DMS79 treated with DMSO at 0.1 percent for 48 hours (cell line): ENCODE results near the gene GBX1.

Source experiments
- DNase-seq: peaks from one replicate; lab custom pipeline; 2025; lab: John Stamatoyannopoulos, UW

GBX1 gene

DNA sequence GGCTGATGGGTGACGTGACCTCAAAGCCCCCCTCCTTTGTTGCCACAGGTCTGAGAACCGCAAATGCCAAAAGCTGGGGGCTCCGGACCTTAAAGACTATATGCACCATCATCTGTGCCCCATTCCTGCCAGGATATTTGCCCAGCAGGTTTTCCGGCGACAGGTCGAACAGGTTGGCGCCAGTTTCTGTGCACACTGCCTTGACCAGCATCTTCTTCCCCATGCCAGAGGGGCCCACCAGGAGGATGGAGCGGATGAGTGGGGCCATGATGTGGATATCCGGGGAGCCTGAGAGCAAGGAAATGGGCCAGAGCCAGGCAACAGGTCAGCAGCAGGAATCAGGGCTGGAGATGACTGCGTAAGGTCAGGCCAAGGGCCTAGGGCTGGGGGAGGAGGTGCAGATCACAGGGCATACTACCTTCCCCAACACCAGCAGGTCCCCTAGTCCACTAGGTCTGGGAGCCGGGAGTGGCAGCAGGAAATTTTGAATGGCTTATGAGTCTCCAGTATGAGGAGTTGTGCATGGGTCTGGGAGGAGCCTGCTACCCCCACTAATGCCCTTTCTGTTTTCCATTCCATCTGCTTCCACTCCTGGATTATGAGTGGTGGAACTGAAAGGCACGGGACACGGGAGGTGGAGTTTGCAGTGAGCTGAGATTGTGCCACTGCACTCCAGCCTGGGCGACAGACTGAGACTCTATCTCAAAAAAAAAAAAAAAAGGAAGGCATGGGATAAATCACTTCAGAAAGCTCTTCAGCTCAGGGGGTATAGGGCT is 25.9 kb upstream of the GBX1 start:
- no peak for DNase-seq

DNA sequence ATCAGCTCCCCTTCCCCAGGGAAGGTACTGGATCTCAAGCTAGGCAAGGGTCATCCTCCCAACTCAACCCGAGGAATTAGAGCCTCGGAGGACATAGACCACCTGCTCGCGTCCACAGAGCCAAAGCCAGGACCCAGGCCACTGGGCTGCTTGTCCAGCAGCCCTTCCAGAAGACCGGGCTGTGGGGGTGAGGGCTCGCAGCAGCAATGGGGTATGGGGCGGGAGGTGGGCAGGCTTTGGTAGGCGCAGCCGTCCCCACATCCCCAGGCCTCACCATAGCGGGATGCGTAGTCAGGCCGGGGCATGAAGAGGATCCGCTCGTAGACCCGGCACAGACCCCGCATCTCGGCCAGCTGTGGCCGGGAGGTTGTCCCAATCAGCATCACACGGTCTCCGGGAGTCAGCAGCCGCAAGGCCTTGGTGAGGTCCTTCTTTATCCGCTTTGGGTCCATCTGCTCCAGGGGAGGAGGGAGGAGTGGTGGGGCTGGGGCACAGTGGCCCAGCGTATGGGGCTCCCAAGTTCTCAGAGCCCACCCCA is 24.6 kb upstream of the GBX1 start:
- no peak for DNase-seq

DNA sequence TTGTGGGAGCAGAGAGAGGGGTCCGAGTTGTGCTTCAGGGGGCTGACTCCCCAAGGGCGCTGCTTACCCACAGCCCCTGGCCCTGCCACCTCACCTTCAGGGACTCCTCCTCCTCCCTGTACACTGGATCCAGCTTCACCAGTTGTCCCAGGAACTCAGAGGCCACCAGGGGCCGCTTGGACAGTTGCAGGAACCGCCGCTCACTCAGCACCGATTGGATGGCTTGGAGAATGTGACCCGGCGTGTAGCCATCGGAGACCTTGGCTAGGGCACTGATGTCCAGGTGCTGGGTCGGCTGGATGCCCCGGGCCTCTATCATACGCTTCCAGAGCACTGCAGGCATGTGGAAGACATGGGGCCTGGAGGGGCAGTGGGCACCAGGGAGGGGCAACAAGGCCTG is 24.1 kb upstream of the GBX1 start:
- DNase-seq, result no peak

DNA sequence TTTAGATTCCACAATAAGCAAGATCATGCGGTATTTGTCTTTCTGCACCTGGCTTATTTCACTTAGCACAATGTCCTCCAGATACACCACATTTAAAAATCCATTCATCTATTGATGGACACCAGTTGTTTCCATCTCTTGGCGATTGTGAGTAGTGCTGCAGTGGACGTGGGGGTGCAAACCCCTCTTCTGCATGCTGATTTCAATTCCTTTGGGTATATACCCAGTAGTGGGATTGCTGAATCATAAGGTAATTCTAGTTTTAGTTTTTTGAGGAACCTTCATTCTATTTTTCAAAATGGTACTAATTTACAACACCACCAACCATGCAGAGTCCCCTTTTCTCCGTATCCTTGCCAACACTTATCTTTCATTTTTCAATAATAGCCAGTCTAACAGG is 21.5 kb upstream of the GBX1 start:
- DNase-seq, result no peak

- DNase-seq, result no peak
These were observed 20.7 kb upstream of the GBX1 start for GRCh38 chr7:151188252-151188542.

DNA sequence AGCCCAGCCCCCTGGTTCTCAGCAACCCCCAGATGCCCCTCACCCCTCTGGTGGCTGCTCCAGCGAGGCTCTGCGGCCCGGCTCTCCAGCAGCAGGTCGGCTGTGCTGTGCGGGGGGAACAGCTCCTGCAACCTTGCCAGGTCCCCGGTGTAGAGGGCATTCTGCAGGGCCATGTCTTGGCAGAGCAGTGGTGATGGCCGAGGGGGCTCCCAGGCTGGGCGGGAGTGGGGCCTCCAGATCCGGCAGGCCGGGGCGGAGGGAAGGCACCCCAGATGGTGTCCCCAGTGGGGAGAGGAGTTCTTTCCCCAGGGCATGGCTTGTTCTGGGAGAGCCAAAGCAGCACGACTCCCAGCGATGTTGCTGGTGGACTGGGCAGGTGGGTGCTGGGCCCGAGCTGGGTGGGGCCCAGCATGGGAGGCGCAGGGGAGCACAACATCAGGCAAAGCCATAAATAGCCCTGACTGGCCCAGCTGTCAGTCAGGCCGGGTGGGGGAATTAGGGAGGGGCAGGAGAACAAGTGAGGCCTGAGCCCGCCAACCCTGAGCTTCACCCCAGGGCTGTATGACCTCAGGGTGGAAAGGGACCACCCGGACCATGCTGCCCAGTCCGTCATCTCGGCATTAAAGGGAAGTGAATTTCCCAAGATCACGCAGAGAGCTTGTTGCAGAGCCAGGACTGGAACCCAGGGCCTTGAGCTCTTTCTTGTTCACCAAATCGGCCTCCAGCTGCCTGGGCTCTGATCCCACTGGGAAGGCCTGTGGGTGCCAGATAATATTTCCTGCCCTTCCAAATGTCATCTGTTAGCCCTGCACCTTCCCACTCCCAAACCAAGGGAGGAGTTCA is 20.1 kb upstream of the GBX1 start:
- DNase-seq, result no peak

DNA sequence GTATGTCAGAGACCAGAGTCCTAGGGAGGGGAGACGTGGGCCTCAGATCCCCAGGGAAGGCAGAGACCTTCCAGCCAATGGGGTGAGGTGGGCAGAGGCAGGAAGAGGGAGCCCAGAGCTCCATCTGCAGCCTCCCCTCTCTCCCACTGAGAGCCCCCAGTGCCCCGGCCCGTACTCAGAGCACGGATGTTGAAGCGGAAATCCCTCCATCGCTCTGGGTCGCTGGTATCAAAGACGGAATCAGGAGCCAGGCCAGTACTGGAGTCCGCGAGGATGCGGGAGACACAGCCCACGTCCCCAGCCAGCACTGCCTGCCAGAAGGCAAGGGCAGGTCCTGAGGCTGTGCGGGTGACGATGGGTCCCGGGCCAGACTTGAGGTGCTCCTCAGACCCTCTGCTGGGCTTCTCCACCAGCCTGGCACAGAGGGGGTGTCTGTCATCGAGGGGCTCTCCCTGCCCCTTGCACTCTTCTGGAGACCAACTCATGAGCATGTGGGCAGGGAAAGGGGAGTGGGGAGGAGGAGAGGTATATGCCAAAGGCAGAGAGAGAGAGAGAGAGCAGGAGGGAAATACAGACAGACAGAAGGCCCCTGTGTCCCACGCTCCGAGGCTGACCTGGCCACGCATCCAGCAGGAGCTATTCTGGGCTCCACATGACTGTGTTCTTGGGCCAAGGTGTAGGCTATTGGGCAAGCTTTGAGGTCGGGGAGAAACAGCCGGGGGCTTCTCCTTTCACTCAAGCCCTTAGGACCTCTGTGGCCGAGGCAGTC is 19.3 kb upstream of the GBX1 start, which contains the start of gene ASB10:
Gene ASB10 (minus strand): TSS at position 611 of the 769 bp plus-strand sequence. CDS start 120 bp downstream, at position 491.
- DNase-seq, result no peak

DNA sequence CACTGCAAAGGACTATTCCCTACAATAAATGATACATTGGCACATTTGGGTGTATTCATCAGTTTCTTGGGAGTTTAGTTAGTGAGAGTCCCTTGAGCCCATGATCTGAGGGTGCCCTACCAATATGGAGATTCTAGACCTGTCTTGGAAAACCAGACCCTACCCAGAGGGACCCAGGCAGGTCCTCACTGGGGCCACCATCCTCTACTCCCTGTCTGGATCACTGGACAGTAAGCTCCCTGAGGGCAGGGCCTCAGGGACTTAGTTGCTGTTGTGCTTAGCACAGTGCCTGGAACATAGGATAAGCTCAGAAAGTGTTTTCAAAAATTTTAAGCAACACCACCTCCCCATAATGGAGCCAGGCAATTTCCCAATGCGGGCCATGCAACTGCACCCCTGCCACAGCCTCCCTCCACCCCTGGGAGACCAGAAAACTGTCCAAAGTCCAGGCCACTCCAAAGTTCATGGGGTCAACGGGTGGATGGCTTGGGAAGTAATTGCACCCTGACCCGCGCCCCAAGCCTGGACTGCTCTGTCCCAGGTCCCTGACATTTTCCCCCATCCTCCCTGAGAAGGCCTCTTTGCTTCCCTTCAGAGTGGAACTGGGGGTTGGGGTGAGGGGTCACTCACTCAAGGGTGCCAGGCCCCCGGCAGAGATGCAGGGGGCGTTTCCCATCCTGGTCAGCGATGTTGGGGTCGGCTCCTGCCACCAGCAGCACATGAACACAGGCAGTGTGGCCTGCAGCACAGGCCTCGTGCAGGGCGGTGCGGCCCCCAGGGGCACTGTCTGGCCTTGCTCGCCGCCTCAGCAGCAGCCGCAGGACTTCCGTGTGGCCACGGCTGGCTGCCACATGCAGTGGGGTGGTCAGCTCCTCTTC is 18.5 kb upstream of the GBX1 start:
- DNase-seq, result no peak

GRCh38 chr7:151181011-151181431 is 13.5 kb upstream of the GBX1 start:
- no peak for DNase-seq

- DNase-seq, result no peak
These were observed 12.5 kb upstream of the GBX1 start for GRCh38 chr7:151179946-151180345.

DNA sequence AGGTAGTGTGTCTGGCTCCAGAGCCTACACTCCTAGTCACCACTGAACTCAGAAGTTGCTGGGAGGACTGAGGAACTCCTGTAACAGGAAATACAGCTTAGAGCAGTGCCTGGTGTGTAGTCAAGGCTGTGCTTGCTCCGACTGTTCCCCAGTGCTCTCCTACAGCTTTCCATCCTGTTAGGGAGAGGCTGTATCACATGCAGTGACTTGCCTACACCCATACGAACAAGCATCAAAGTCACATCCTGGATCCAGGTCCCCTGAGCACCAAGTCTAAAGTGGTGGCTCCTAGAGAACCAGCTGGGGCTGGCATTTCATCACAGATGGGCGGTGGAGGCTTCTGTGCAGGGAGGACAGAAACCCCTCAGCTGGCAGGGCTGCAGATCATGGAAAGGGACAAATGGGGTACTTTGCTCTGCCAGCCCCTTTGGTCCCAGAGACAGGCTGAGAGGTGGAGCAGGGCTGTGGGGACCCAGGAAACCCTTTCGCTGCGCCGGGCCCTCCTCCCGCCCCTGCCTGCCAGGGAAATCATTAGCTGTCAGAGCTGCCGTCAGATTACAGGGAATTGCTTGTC is 11.9 kb upstream of the GBX1 start:
- no peak for DNase-seq

GRCh38 chr7:151178831-151179230 is 11.3 kb upstream of the GBX1 start:
- no peak for DNase-seq

DNA sequence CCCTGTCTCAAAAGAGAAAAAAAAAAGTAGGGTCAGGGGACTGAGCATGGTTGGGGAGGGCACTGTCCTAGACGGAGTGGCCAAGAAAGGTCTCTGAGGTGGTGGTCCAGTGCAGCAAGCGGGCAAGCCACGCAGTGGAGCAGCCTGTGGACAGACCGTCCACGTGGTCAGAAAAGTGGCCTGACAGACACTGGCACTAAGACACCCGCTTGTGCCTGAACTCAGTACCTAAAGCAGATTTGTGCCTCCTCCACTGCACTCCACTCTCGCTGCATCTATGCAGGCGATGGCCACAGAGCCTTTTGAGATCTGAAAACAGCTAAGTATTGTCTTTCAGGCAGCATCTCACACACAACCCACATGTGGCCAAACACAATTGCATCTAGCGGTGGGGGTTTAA is 10.7 kb upstream of the GBX1 start:
- no peak for DNase-seq

DNA sequence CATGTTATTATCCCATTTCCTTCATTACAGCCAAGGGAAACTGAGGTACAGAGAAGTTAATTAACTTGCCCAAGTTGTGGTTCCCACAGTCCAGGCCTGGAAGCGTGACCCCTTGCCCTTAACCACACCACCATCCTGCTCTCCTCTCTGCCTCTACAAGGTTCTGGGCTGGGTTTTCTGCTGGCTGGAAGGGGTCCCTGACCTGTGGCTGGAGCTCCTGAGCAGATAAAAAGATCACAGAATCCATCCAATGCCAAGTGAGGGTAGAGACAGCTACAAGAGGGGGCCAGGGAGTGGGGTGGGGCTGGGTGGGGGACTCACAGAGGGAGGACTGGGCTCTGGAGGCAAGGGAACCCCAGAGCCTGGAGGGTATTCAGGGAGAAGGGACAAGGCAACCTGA is 9.8 kb upstream of the GBX1 start:
- no peak for DNase-seq

DNA sequence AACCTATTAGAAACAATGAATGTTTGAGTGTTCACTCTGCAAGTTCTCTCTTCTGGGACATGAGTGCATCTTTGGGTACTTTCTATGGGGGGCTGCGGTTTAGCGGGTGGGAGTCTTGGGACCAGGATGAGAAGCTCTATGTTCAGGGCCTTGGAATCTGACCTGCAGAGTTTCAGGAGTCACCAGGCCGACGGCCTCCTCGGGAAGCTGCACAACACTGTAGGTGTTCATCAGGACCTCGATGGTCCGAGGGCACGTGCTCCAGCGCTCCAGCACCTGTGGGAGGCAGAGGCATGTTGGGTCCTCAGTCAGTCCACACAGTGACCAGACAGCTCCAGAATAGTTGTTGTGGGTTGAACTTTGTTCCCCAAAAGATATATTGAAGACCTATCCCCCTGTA is 8.9 kb upstream of the GBX1 start:
- no peak for DNase-seq

DNA sequence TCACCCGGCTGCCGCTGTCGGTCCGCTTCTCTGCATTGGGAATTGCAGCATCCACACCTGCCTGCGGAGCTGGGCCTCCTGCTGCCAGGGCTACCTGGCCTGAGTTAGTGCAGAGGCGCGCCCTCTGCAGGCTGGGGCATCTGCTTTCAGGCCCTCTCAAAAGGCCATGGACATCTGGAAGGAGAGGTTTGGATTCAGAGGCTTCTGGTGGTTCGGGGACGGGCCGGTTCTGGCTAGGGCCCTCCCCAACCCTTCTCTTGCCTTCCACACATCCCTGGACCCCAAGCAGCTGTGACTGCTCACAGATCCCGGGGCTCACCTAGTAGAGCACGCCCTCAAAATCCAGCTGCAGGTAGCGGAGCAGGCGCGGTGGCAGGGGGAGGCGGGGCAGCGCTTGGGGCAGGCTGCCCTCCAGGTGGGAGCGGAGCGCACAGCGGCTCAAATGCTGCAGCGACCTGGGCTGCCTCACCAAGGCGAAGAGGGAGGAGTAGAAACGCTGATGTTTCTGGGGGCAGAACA is 8.4 kb upstream of the GBX1 start:
- DNase-seq, result no peak

DNA sequence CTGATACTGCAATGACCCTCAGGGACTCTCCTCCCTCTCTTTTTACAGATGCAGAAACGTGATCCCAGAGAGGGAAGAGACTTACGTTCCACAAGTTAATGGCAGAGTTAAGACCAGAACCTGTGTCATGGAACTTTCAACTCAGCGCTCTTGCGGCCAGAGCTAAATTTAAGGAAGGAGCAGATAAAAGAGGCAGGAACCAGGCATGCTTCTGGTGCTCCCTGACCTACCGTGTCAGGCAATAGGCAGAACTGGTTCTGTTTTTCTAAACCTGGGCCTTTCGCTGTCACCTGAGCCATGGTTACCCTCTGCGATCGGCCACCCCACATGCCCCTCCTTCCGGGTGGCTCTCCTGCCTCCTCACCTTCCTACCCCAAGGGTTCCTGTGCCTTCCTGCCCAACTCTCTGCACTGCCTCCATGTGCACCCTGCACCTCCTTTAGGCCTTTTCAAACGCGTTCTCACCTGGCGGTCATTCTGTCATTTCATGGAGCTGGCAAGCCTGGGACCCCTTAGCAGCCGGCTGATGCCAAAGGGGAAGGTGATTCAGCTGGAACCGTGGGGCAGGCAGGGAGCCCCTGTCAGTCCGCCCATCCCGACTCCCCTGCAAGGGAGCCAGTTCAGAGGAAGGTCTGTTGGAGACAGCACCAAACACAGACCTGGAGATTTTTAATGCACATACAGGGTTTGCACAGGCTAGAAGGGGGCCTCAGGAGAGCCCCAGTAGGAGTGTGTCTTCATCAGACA is 7.7 kb upstream of the GBX1 start:
- no peak for DNase-seq

DNA sequence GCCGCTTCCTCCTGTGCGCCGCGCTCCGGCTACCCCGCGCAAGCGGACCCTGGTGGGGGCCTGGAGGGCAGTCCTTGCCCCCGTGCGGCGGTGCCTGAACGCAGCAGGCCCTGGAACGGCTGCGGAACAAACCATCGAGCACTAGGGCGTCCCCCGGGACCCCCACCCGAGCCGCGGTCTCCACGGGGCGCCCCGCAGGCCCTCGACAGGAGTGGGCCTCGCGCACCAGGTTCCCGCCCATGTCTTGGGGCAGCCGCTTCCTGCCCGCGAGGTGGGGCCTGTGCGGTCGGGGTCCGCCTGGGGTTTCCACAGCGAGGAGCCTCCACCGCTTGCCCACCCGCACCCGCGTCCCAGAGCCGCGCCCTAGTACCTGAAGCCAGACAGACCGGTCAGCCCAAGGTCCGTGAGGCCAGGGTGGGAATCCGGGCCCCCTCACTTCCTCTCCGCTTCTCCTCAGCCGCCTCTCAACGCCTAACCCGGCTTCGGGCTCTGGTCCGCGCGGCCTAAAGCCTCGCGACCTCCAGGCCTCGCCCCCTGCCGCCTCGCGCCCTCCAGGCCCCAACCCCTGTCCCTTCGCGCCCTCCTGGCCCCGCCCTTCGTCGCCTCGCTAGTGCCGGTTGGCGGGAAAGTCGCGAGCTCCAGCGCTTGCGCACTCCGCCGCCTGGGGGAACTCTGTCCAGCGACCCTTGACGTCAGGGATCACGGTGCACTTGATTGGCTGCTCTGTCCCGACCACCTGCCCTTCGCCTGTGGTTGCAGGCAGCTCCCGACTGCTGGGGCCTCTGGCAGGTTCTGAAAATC is 7.0 kb upstream of the GBX1 start:
- no peak for DNase-seq
